HG03571 (cell line): Measurements from ENCODE around the gene KDM5B.
"Not testable (repeated sequence)": the region's sequence is repeated elsewhere in the genome, so short reads cannot be mapped to it uniquely, and the experiment has no call there.

Experiments used
- ATAC-seq: cut with Tn5 transposase; IDR thresholded peaks from one replicate; pipeline ENCODE4 v1.9.1; 2021; ENCODE audit not compliant: unreplicated experiment

Gene KDM5B

DNA sequence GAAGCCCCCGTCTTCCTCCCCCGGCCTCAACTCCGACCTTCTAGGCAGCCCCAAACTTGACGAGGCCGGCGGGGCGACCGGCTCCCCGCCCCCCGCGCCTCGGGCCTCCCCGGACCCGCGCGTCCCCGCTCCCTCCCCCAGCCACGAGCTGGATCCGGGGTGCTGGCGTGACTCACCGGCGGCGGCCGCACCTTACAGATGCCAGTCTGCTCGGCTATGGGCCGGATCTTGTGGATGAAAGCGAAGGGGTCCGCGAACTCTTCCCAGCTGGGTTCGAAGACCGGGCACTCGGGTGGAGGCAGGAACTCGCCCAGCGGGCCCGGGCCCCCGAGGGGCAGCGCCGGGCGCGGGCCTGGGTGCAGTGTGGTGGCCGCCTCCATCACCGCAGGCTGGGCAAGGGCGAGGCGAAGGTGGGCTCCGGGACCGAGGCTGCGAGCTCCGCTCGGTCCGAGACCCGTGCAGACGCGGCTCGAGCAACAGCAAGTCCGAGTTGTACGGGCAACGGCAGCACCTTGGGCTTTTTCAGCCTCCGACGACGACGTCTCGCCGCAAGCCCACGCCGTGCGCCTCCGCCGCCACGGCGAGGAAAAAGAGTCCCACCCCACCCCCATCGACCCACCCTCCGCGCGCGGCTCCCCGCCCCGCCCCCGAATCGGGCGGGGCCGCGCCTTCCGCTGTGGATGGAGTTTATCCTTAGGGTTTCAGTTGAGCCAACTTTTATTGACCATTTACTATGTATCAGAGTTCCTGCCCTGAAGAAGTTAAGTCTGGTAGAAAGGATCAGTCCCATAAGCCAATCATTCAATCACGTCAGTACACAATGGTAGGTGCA is at the start of gene KDM5B:
TSS of gene KDM5B (minus strand) at position 496 of the 832 bp plus-strand sequence. CDS start at position 380, 116 bp downstream.
- ATAC-seq: no peak

DNA sequence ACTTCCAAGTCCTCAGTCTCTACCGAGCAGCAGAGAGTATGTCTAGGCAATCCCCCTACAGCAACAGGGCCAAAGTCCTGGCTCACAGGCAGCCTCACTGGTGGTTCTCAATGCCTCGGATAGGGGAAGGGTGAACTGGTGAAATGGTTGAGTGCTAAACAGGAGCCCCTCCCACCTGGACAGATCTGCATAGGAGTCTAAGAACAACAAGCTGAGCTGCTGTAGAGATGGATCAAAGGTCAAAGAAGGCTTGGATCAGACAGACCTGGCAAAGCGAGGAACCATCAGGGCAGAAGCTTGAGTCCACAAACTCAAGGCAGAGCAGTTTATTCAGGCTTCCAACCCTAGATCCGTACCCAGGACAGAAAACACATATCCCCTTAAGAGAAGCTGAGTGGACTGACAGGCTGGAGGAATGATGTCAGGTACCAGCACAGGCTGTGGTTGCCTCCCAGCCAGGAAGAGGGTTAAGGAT is 49.0 kb upstream of the KDM5B start:
- no peak for ATAC-seq

DNA sequence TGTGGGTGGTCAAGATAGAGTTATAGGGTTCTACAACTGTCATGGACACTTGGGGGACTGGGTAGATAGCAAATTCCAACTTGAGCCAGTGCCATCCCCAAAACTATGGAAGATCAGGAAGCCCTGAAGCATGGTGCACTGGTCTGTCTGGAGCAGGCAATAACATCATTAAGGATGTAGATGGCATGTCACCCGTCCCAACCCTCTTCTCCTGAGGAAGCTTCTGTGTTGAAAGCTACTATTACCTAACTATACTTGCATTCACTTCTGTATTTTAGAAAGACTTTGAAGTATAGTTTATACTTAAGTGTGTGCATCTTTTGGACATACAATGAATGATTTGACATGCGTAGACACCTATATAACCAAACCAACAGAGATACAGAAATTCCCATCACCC is 47.8 kb upstream of the KDM5B start:
- ATAC-seq: no peak

GRCh38 chr1:202854787-202855186 is 46.6 kb upstream of the KDM5B start:
- no peak for ATAC-seq

- ATAC-seq: no peak
Measured at GRCh38 chr1:202852163-202852904, 44.1 kb upstream of the KDM5B start.

- ATAC-seq: no peak
Measured at GRCh38 chr1:202850593-202851362, 42.6 kb upstream of the KDM5B start.

DNA sequence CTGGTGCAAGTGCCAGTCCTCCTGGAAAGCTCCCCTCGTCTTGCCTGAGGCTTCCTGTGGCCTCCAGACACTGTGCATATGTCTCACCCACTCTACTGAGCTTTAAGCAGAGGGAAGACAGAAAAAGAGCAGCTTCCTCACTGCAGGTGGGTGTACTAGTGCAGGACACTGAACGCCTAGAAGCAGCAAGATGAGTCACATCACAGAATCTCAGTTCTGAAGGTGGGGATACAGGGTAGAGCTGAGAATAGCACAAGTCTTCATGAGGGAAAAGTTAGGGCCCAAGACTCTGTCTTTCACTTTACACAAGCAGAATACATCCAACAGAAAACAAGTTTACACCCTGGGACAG is 39.9 kb upstream of the KDM5B start:
- ATAC-seq: no peak

- ATAC-seq: no peak
Measured at GRCh38 chr1:202844935-202845334, 36.7 kb upstream of the KDM5B start.

GRCh38 chr1:202844259-202844658 is 36.0 kb upstream of the KDM5B start:
- no peak for ATAC-seq

DNA sequence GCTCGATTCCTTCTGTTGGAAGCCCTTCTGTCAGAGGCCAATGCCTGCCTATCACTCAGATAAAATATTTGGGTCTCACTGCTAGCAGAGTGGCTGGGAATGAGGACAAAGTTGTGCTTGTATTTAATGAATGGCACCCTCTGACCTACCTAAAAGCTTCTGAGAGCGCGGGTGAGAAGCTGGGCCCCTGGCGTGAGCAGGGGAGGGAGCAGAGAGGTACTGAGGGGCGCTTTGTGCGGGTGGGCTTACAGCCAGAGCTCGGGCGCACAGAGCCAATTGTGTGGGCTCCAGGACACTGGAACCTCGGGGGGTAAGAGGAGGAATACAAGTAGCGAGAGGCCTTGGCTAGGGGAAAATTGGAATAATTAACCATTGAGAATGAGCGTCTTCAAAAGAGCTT is 34.9 kb upstream of the KDM5B start:
- no peak for ATAC-seq

- no peak for ATAC-seq
Measured at GRCh38 chr1:202837746-202838262, 29.6 kb upstream of the KDM5B start.

DNA sequence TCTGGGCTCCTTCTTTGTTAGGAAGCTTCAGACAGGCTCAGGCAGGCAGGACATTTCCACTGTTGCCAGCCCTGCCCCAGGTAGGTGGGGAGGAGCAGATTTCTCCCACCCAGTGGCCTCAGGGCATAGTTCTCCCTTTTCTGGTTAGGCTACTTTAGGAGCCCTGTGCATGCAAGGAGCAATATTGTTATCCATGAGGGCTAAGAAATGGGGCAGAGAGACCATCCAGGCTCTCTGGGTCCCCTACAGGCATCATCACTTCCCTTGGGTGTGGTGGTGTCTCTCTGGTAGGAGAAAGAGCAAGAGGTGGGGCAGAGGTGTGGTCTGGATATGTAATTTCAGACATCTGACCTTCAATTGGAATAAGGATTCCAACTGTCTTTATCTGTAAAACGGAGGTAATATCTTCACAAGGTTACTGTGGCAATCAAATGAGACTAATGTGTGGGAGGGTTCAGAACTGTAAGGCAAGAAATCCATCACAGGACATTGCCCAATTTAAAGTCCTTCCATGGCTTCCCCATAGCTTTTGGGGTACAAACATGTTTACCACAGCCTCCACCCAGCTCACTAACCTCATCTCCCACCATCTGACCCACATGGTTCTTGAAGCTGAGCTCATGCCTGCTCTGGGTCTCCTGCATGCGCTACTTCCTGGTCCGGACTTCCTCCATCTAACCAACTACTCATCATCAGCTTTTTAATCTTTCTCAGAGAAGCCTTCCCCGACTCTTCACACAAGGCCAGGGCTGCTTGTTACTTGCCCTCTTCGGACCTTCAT is 28.6 kb upstream of the KDM5B start:
- no peak for ATAC-seq

DNA sequence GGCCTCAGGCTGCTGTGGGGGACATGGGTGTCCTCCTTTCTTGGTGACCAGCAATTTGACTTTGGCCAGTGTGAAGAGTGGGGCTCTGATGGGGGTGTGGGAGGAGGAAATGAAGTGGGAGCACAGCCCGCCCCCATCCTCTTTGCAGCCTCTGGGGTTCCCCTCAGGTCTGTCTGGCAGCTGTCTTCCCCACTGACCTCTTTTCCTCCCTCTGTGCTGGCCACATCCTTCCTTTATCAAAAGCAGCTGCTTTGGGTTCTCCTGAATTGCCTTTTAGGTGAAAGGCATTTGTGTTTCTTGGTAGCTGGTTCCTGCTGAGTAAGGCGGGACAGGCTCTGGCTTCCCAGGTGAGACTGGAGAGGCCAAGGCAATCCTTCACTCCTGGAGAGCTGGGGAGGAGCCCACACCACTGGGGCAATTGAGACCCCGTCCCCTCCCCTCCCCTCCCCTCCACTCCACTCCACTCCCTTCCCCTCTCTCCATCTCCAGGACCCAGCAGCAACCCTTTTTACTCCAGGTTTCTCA is 27.4 kb upstream of the KDM5B start:
- no peak for ATAC-seq

DNA sequence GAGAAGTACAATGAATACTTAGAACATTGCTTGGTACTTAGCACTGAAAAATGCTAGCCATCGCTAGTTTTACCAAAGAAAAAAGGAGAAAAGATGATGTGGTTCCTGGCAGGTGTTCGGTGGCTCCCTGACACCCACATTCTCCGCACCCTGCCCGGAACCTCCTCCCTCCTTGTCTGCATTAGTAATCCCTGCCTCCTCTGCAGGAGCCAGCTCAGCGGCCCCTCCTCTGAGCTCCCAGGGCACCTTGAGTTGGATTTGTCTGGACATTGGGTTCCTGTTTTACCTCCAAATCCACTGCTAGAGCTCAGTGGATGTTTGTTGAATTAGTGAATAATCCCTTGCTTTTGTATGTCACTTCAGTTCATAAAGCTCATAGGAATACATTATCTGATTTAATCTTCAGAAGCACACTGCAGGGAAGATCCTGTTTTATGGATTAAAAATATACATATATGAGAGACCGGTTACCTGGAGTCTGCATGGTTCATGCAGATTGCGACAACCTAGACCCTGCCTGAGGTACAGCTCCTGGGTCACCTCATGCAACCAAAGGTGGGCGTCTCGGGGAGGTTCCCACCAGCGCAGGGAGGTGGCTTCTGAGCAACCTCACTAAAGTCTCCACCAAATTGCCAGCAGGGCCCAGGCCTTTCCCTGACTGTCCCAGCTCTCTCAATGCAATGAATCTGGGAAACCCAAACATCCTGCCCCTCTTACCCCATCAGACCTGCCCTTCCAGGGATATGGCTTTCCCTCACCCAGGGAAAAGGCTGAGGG is 26.7 kb upstream of the KDM5B start:
- ATAC-seq: no peak

- no peak for ATAC-seq
Measured at GRCh38 chr1:202831906-202832305, 23.7 kb upstream of the KDM5B start.

DNA sequence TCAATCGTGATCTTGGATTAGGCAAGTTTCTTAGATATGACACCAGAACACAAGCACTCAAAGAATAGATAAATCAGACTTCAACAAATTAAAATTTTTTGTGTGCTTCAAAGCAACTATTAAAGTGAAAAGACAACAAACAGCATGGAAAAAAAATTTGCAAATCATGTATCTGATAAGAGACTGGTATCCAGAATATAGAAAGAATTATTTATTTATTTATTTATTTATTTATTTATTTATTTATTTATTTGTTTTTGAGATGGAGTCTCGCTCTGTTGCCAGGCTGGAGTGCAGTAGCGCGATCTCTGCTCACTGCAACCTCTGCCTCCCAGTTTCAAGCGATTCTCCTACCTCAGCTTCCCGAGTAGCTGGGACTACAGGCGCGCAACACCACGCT is 21.0 kb upstream of the KDM5B start:
- not testable (repeated sequence) for ATAC-seq

- no peak for ATAC-seq
Measured at GRCh38 chr1:202825748-202826147, 17.5 kb upstream of the KDM5B start.

DNA sequence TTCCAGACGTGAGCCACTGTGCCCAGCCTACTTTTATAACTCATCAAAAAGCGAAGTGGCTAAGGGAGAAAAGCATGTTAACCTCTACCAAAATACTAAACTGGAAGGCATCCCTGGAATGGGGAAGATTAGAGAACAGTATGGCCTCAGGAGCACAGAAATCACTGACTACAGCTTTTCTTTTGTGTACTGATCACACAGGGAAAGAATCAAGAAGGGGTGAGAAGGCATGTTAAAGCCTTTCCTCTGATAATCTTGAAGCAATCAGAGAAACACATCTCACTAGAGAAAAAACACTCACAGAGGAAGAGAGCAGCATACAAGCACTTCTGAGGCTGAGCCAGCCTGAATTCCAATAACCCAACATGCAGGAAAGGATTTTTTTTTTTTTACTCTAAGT is 13.2 kb upstream of the KDM5B start:
- ATAC-seq: no peak

DNA sequence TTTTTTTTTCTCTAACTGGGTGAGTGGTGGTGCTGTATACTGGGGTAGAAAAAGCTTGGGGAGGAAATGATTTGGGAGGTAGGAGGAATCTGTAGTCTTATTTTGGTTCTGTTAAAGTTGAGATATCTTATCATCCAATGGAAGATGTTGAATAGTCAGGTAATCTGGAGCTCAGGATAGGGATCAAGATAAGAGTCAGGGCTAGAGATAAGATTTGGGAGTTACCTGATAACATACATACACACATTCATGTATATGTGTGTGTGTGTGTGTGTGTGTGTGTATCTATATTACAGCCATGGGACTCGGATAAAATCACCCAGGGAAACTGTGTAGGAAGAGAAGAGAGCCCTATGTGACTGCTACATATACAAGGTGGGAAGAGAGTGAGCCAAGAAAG is 10.6 kb upstream of the KDM5B start:
- no peak for ATAC-seq

- no peak for ATAC-seq
Measured at GRCh38 chr1:202815120-202815519, 6.9 kb upstream of the KDM5B start.
